Frontal cortex (tissue), 4 donors: ENCODE data around the gene HCN2. TPM values are rescaled to one million over a fixed set of nuclear protein-coding genes. Genes with fewer than 3 reads are reported as not detected.
A peak's percentile ranks its signal among the peaks of the same experiment; 100 is the strongest.
"Not testable (repeated sequence)": the region's sequence is repeated elsewhere in the genome, so short reads cannot be mapped to it uniquely, and the experiment has no call there.

Experiments
- DNase-seq, 2 donors: peaks; one replicate each; pipeline ENCODE4 v3.0.0; 2012; ENCODE audit warnings: low spot score in 2 of 2
- FAIRE-seq: peaks from 2 replicates; lab custom pipeline; 2012; peaks lifted over from hg19 to GRCh38; lab: Jason Lieb, UNC
- total RNA-seq: library from RNA; depleted of rRNA; stranded (reverse); fragments of >200 nt; gene quantifications from one replicate; pipeline ENCODE4 v1.2.3, GENCODE V29; 2014
- donor health status: control.
- donor health status: control.
- donor health status: control.

The HCN2 gene
- total RNA-seq, 1 donor from 2014 or later = 6.1 TPM

DNA sequence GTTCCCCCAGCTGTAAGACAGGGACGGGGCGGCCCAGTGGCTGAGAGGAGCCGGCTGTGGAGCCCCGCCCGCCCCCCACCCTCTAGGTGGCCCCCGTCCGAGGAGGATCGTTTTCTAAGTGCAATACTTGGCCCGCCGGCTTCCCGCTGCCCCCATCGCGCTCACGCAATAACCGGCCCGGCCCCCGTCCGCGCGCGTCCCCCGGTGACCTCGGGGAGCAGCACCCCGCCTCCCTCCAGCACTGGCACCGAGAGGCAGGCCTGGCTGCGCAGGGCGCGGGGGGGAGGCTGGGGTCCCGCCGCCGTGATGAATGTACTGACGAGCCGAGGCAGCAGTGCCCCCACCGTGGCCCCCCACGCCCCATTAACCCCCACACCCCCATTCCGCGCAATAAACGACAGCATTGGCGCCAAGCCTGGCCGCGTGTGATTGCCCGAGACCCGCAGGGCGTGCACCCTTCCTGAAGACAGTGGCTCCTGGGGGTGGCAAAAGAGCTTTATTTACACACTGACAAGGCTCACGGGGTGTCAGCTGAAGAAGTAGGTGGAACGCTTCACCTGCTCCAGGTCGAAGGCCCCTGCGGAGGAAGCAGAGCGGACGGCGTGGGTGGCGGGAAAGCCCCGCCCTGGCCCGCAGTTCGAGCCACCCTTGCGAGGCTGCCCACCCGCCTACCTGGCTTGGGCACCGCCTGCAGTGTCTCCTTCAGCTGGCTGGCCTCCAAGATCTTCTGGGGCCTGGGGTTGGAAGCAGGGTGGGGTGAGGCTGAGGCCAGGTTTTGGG is 27.3 kb downstream of the HCN2 start:
- FAIRE-seq = no peak
- DNase-seq = no peak

DNA sequence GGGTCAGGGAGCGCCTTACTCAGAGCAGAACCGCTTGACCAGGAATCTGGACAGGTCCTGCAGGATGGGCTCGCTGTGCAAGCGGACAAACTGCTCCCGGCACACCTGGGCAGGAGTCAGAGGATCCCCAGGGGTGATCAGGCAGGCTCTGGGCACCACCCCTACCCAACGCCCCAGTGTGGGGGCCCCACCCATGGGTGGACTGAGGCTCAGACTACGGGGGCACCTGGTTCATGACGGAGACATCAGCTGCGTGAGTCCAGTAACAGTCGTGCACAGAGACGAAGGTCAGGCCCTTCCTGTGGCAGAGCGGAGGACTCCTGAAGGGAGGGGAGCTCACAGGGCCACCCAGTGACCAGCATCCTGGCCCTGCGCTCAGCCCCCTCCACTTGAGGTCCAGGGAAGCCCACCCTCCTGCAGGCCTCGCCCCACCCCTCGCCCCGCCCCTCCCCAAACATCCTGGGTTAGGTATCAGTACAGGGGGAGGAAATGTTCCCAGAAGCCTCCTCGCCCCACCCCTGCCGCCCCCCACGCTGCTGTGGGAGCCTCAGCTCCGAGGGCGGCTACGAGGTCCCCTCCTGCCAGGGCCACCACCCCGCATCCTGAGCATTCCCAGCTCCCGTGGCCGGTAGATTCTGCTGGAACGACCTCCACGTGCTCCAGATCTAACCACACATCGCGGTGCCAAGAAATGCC is 28.0 kb downstream of the HCN2 start:
- FAIRE-seq (no peak), DNase-seq (peak in 1 of 2 donors; percentile 20)

DNA sequence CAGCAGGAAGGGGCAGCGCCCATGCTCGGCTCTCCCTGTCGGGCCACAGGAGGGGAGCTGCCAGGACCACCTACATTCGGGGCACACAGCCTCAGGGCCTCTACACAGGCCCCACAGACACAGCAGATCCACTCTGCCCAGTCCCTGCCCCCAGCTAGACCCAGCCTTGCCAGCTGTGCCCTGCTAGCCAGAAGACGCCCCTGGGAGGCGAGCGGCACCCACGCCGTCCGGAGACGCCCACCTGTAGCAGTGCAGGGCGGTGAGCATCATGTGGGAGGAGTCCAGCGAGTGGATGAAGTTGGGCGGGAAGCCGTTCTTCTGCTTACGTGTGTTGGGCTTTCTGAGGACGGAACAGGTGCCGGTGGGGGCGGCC is 28.6 kb downstream of the HCN2 start:
- DNase-seq = peak in 1 of 2 donors; percentile 43
- FAIRE-seq = no peak

DNA sequence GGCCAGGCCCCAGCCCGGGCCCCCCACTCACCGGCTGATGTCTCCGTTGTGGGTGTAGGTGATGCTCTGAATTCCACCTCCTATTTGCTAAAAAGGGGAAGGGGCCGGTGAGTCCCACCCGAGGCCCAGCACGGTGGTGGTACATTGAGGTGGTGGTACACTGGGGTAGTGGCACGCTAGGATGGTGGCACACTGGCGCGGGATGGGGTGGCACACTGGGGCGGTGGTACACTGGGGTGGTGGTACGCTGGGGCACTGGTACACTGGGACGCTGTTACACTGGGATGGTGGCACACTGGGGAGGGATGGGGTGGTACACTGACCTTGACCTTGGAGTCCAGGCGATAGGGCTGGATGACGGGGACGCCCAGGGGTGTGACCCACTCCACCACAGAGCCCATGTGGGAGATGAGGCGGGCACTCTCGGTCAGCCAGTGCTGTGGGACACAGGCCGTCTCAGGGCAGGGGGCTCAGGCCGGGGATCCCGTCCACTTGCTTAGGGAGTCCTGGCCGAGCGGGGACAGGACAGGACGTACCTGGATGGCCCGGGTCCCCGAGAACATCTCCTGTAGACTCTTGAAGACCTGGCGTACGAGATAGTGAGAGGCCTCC is 29.1 kb downstream of the HCN2 start:
- DNase-seq (no peak), FAIRE-seq (no peak)

DNA sequence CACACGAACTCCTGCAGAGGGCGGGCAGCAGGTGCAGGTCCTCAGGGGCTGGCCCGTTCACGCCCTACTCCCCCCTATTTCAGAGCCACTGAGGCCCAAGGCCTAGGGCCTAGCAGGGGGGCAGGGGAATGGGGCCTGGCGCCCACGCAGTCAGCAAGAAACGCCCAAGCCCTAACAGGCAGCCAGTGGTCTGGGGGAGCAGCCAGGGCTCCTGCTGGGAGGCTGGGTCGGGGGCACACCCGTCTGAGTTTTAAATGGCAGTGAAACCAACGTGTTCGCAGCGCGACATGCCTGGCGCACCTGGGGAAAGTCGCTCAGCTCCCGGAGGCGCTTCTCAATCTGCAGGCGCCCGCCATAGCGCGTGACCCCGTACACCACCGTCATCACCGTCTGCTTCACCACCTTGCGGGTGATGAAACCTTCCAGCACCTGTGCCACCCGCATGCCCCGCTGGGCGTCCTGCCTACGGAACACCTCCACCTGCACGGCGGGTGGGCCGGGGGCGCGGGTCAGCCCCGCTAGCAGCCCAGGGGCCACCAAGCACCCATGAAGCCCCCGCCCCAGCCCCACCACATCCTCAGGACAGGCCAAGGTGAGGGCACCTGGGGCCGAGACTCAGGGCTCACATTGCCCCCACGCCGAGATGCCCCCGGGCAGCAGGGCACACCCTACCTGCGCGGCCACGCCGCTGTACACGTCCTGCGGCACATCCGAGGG is 29.8 kb downstream of the HCN2 start:
- DNase-seq (no peak), FAIRE-seq (no peak)

DNA sequence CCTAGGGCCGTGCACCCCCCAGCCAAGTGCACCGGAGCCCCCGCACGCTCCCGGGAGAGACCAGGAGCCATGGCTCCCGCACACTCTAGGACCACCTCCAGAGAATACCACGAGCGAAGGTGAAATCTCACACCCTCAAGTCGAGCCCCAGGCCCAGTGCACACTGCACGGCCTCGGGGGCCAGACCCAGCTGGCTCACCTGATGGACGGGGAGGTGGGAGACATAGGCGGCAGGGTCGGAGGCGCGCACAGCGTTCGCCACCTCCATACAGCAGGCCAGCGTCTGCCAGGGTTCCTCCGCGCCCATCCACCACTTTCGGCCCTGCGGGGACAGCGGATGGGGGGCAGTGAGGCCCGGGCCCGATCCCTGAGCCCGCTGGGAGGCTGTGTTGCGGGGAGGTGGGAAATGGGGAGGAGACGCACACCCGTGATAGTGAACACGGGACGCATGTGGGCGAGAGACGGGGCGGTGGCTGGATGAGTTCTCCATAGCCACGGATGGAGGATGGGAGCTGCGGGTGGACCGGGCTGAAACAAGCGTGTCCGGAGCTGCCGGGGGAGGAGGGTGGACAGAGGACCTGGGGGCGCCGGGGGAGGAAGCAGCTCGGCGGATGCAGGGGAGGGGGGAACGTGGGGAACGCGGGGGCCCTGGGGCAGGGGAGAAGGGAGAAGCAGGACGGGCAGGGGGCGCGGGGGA is 30.6 kb downstream of the HCN2 start:
- no peak for DNase-seq
- no peak for FAIRE-seq

DNA sequence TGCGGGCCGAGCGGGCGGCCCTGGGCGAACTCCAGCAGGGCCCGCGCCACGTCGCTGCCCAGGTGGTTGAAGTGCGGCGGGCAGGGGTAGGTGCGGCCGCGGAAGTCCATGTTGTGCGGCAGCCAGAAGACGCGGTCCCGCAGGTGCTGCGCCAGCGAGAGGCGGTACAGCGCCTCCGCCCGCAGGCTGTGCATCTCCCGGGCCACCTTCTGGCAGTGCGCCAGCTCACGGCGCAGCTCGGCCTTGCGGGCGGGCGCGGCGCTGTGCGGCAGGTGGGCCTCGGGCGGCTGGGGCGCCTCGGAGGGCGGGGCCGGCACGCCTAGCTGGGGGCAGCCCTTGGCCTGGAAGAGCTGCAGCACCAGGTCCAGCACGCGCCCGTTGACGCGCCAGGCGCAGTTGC is 31.5 kb downstream of the HCN2 start:
- not testable (repeated sequence) for FAIRE-seq, DNase-seq

DNA sequence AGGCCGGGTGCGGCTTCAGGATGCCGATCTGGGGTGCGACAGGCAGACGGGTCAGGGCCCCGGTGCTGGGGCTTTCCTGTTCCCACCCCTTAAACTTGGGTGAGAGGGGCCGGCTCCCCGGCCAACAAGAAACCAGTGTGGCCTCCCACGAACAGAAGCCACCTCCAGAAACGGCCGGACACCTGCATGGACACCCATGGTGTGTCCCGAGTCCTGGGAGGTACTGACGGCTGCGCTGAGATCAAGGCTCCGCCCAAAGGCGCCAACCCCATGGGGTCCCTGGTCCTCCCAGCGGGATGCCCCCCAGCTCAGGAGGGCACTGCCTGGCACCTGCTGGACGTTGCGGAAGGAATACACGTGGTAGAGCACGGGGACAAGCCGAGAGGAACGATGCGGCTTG is 32.1 kb downstream of the HCN2 start:
- no peak for FAIRE-seq
- DNase-seq = no peak

DNA sequence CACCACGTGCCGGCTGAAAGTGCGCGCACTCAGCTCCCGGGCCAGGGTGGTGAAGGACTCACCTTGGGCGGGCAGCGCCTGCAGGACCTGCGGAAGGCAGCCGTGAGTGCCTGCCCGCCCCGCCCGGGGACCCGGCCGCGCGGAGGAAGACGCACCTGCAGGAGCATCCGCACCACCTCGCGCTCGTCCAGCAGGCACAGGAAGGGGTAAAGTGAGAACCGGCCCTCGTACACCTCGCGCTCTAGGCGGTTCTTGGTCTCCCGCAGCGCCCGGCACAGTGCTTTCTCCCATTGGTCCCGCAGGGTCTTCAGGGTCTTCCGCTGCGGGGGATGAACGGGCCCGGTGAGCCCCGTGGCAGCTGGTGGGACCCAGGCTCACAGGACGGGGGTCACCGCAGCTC is 33.0 kb downstream of the HCN2 start:
- no peak for FAIRE-seq

DNA sequence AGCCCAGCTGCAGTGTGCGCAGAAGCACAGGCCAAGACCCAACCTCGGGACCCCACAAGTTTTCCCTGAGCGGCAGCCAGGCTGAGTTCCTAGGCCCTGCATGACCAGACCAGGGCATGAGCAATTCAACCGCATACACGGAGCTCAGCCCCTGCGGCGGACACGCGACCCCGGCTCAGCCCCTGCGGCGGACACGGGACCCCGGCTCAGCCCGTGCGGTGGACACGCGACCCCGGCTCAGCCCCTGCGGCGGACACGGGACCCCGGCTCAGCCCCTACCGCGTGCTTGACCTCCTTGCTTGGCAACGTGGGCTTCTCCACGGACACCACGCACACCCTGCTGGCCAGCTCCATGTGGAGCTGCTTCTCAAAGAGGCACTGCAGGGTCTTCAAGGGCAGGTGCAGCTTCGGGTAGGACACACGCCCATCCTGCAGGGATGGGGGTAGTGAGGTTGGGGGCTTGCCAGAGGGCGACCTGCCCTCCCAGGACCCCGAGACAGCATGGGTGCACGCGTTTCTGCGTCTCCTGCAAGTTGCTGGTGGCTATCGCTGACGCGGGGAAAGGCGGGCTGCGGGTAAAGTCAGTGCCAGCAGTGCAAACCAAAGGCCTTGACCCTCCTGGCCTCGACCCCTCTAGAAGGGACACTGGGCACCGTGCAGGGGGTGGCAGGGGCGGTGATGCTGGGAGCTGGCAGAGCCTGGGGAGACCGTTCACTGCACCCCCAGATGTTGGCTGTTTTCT is 33.7 kb downstream of the HCN2 start:
- no peak for FAIRE-seq

More for the DNA sequence above, 33.0 kb downstream of the HCN2 start:
- DNase-seq = no peak

DNA sequence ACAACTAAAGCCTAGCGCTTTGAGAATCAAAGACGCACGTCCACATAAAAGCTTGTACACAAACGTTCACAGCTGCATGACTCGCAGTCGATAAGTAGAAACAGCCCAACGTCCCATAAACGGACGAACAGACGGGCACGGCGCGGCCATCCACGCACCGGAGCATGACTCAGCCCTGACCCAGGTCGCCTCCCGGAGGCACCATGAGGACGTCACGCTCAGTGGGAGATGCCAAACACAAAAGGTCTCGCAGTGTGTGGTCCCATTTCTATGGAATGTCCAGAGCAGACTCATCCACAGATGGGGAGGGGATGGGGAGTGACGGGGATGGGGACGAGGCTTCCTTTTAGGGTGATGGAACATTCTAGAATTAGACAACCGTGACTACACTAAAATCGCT is 34.3 kb downstream of the HCN2 start:
- no peak for FAIRE-seq
- DNase-seq = peak in 1 of 2 donors; percentile 68

More for the DNA sequence above, 33.7 kb downstream of the HCN2 start:
- DNase-seq = no peak

DNA sequence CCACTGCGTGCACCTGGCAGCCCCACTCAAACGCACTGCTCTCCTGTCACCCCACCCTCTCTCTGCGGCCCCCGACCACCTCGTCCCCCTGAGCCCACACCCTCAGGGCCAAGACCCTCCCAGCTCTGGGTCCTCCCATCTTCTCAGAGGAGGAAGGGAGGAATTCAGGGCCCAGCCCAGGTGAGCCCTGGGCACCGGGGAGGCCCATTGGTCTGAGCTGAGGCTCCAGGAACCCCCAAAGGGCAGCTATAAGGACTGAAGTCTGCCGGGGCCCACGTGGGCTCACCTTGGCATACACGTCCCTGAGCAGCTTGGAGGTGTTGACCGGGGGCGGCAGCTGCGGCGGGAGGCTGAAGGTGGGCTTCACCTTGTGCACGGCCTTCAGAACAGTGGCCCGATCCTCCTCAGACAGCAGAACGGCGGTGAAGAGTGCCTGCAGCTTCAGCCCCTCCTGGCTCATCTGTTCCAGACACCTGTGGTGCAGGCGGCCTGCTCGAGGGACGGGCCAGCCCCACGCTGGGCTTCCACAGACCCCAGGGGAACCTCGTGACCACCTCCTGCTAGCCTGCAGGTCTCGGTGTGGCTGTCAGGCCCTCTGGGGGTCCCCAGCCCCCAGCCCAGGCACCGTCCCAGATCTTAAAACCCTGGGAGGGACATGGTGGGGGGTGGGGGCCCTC is 34.9 kb downstream of the HCN2 start:
- no peak for DNase-seq
- FAIRE-seq = no peak

DNA sequence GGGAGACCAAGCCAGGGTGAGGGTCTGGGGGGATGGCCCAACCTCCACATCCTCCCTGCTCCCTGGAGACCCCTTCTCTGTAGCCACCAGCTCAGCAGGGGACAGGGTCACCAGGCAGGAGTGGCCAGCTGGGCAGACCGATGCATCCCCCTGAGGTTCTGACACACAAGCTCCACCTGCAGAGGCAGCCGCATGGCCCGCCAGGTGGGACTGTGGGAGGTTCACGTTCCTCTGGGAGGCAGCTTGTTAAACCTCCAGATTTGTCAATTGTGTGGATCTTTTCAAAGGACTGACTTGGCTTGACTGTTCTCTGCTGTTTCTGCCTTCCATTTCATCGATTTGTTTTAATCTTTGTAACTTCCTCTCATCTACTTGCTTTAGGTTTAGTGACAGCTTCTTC is 35.6 kb downstream of the HCN2 start:
- FAIRE-seq (no peak), DNase-seq (no peak)

DNA sequence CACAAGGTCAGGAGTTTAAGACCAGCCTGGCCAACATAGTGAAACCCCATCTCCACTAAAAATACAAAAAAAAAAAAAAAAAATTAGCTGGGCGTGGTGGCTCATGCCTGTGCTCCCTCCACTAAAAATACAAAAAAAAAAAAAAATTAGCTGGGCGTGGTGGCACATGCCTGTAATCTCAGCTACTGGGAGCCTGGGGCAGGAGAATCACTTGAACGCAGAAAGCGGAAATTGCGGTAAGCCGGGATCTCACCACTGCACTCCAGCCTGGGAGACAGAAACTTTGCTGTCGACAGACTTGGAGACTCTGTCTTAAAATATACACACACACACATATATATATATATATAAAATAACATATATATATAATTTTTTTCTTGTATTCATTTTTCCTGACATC is 36.9 kb downstream of the HCN2 start:
- not testable (repeated sequence) for DNase-seq, FAIRE-seq

DNA sequence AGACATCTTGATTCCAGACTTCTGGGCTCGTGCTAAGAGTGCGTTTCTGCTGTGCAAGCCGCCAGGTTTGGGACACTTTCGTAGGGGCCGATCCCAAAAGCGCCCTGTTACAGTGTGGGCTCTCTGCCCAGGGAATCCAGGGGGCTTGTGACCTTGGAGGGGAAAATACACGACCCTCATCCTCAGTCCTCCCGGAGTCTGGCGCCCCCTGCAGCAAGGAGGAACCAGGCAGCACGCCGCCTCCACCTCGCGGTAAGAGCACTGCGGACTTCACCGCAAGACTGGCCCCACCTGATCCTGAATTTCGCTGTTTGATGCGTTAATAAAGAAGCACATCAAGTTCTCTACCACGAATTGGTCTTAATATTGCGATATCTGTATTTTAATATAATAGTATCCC is 38.5 kb downstream of the HCN2 start:
- DNase-seq (no peak), FAIRE-seq (no peak)

DNA sequence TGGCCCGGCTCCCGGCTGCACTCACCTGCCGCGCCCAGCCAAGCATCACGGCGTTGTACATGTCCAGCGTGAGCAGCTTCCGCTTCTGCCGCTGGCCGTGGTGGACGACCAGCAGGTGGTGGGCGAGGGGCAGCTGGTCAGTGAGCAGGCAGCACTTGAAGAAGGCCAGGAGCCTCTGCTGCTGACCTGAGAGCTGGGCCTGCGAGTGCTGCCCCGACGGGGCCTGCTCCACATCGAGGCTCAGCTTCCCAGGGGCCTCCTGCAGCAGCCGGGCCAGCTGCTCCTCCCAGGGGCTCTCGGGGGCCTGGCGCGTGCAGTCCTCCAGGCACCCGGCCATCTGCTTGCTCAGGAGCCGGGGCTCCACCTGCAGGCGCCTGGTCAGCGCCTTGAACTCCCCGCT is 39.8 kb downstream of the HCN2 start:
- not testable (repeated sequence) for DNase-seq, FAIRE-seq

DNA sequence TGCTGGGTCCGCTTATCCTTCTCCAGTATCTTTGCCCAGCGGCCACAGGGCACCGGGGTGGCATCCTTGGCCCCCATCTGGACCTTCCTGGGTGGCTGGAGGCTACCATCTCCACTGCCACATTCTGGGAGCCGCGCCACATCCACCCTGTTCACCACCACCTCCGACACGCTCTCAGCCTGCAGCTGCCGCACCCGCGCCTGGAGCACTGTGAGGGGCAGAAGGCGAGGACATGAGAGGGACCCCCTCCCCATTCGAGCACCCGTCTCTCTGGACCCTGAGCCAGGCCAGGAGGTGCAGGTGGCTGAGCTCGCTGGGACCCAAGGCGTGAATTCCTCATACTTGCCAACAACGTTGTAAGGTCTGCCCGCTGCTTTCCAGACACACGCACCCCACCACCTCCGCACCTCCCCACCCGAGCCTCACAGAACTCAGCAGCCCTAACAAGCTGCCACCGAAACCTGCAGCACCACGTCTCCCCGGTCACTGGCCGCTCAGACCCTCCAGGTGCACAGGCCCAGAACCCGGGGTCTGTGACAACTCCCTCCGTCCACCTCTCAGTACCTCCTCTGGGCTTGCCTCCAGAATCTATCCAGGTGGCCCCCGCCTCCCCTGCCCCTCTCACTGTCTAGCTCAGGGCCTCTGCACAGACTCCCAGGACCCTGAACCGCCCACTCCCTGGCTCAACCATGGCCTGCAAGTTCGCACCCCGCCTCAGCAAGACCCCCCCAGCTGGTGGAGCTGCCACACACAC is 40.5 kb downstream of the HCN2 start:
- DNase-seq = no peak
- no peak for FAIRE-seq

DNA sequence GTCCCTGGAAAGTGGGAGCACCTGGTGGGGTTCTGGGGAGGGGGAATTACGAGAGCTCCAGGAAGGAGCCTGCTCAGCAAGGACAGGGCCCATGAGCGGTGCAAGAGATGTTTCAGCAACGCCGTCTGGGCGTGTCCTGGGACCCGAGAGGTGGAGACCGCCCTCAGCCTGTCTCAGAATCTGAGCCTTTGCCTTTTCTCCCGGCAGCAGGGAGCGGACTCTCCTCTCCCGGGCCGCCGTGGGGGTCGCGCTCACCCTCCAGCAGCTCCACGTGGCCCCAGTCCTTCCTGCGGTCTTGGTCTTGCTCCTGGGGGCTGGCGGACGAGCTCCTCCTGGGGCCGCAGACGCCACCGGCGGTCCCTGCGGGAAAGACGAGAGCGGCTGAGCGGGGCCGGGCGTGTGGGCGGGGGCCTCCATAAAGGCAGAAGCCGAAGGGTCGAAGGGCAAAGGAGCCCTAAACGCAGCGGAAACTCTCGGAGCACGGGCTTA is 42.9 kb downstream of the HCN2 start:
- DNase-seq = no peak
- FAIRE-seq = no peak
